ENCODE data around the gene ARHGAP10. TPM values are rescaled to one million over a fixed set of nuclear protein-coding genes. Genes with fewer than 3 reads are reported as not detected.

The ARHGAP10 gene
- total RNA-seq, 4 donors from 2014 or later: 131 to 217 (median 206) TPM

DNA sequence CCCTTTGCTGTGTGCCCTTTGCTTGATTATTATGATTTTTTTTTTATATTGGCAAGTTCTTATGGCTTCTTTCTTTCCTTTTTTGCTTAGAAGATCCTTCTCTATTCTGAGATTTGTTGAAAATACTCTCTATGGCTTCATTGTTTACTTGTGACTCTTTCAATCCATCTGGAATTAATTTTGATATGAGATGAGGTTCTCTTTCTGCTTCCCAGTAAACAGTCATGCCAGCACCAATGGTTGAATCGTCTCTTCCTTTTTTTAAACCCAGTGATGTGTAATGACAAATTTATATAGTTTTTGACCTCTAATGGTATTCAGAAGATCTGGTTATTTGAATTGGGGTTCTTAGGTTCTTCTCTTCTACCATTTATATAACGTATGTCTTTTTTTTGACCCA, 121.8 kb downstream of the ARHGAP10 start:
- 34 to 40% methylated on average over 2 of the region's 2 CpGs for WGBS, 2 donors
- H3K9me3 ChIP-seq: peaks cover 0 to 3% (median 0%) of the 10 kb centered on the region in 4 donors
- peaks cover 0 to 9% (median 0%) of the 10 kb centered on the region in 3 donors for H3K36me3 ChIP-seq
- peak overlapping the region; percentile 61 to 90 (median 80) for H3K27ac ChIP-seq
- peaks cover 5 to 87% (median 26%) of the 10 kb centered on the region in 4 donors for H3K4me1 ChIP-seq
- no peak overlapping the region for H3K4me3 ChIP-seq
- TF ChIP-seq POLR2A (IDR thresholded peaks at IDR 0.05): no peak
- peak in 1 of 2 donors; percentile 16 for TF ChIP-seq EP300 (IDR thresholded peaks at IDR 0.05)
- no peak for DNase-seq (ENCODE audit: low spot score in 2 of 2)
- no peaks in the 10 kb centered on the region for H3K27me3 ChIP-seq

GRCh38 chr4:147854154-147854553, 122.3 kb downstream of the ARHGAP10 start:
- peaks cover 5 to 87% (median 24%) of the 10 kb centered on the region in 4 donors for H3K4me1 ChIP-seq
- H3K27ac ChIP-seq: peak overlapping the region; percentile 61 to 90 (median 80)
- 42 to 48% methylated on average over 3 of the region's 3 CpGs for WGBS, 2 donors

DNA sequence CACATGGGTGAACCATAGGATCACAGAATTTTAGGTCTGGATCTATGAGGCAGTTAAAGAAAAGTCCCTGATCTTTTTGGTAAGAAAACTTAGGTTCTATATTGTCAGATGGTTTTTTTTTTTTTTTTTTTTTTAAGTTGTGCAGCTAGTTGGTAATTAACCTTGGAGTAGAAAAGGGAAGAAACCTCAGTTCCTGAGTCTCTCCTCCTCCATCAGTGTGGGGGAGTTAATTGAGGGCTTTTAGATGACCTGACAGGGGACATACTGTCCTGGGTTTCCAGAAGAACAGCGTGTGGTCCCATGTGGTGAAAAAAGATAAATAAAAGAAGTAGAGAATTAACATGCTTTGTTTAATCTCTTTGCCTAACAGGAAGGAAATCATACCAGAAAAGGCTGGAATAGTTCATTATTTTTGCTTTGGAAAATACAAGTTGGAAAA, 123.7 kb downstream of the ARHGAP10 start:
- peak overlapping the region; percentile 61 to 90 (median 80) for H3K27ac ChIP-seq
- no peaks in the 10 kb centered on the region for H3K9me3 ChIP-seq
- H3K27me3 ChIP-seq: no peaks in the 10 kb centered on the region
- WGBS, 2 donors: 25 to 39% methylated on average over 1 of the region's 1 CpG
- DNase-seq (ENCODE audit: low spot score in 2 of 2): peak in 1 of 2 donors; percentile 59
- TF ChIP-seq CTCF (IDR thresholded peaks at IDR 0.05) (no peak), POLR2A (IDR thresholded peaks at IDR 0.05) (no peak), EP300 (IDR thresholded peaks at IDR 0.05) (peak; percentile 84 to 90)
- peaks cover 5 to 90% (median 24%) of the 10 kb centered on the region in 4 donors for H3K4me1 ChIP-seq
- H3K4me3 ChIP-seq: no peak overlapping the region
- H3K36me3 ChIP-seq: peaks cover 0 to 7% (median 0%) of the 10 kb centered on the region in 3 donors

More at GRCh38 chr4:147854154-147854553, 122.3 kb downstream of the ARHGAP10 start:
- peaks cover 0 to 3% (median 0%) of the 10 kb centered on the region in 4 donors for H3K9me3 ChIP-seq
- no peak overlapping the region for H3K4me3 ChIP-seq
- no peak for DNase-seq (ENCODE audit: low spot score in 2 of 2)
- H3K36me3 ChIP-seq: peaks cover 0 to 9% (median 0%) of the 10 kb centered on the region in 3 donors
- H3K27me3 ChIP-seq: no peaks in the 10 kb centered on the region
- TF ChIP-seq CTCF (IDR thresholded peaks at IDR 0.05) (no peak), EP300 (IDR thresholded peaks at IDR 0.05) (no peak), POLR2A (IDR thresholded peaks at IDR 0.05) (no peak)

- WGBS, 2 donors: 68 to 79% methylated on average over 15 of the region's 15 CpGs
- peaks cover 9 to 93% (median 37%) of the 10 kb centered on the region in 4 donors for H3K4me1 ChIP-seq
- H3K27ac ChIP-seq: peak overlapping the region in 3 of 4 donors; percentile 31 to 90 (median 76)
Observed at GRCh38 chr4:147860960-147861359, 129.1 kb downstream of the ARHGAP10 start.

GRCh38 chr4:147862043-147862692, 130.3 kb downstream of the ARHGAP10 start:
- H3K27ac ChIP-seq: peak overlapping the region; percentile 10 to 90 (median 72)
- H3K4me3 ChIP-seq: no peak overlapping the region
- no peak for DNase-seq (ENCODE audit: low spot score in 2 of 2)
- no peaks in the 10 kb centered on the region for H3K27me3 ChIP-seq
- TF ChIP-seq EP300 (IDR thresholded peaks at IDR 0.05) (peak in 1 of 2 donors; percentile 18), POLR2A (IDR thresholded peaks at IDR 0.05) (no peak)
- peaks cover 0 to 24% (median 0%) of the 10 kb centered on the region in 3 donors for H3K36me3 ChIP-seq
- H3K9me3 ChIP-seq: no peaks in the 10 kb centered on the region
- WGBS, 2 donors: 81 to 86% methylated on average over 10 to 11 of the region's 15 CpGs
- H3K4me1 ChIP-seq: peaks cover 4 to 93% (median 39%) of the 10 kb centered on the region in 4 donors

More at GRCh38 chr4:147860960-147861359, 129.1 kb downstream of the ARHGAP10 start:
- Histone ChIP-seq H3K9me3 (no peaks in the 10 kb centered on the region), H3K36me3 (peaks cover 0 to 22% (median 0%) of the 10 kb centered on the region in 3 donors), H3K27me3 (no peaks in the 10 kb centered on the region), H3K4me3 (no peak overlapping the region)
- DNase-seq (ENCODE audit: low spot score in 2 of 2): no peak
- peak in 1 of 2 donors; percentile 25 for TF ChIP-seq EP300 (IDR thresholded peaks at IDR 0.05)
- TF ChIP-seq POLR2A (IDR thresholded peaks at IDR 0.05): no peak

DNA sequence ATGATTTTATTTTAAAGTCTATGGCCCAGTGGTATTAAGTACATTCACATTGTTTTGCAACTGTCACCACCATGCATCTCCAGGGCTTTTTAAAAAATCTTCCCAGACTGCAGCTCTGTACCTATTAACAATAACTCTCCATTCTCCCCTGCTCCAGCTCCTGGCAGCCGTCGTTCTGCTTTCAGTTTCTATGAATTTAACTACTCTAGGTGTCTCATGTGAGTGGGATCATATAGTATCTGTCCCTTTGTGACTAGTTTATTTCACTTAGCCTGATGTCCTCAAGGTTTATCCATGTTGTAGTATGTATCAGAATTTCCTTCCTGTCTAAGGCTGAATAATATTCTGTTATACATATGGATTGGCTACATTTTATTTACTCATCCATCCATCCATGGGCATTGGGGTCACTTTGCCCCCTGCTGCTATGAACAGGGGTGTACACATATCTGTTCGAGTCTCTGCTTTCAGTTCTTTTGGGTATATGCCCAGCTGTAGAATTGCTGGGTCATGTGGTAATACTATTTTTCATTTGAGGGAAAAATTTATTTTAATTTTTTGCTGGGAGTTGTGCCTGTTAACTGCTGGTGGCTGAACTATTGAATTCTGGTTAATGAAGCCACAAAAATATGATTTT, 131.3 kb downstream of the ARHGAP10 start:
- TF ChIP-seq EP300 (IDR thresholded peaks at IDR 0.05) (no peak), CTCF (IDR thresholded peaks at IDR 0.05) (no peak), POLR2A (IDR thresholded peaks at IDR 0.05) (no peak)
- Histone ChIP-seq H3K4me1 (peaks cover 4 to 86% (median 35%) of the 10 kb centered on the region in 4 donors), H3K4me3 (no peak overlapping the region), H3K9me3 (no peaks in the 10 kb centered on the region), H3K27ac (peak overlapping the region; percentile 15 to 90 (median 68)), H3K36me3 (peaks cover 0 to 32% (median 0%) of the 10 kb centered on the region in 3 donors), H3K27me3 (no peaks in the 10 kb centered on the region)
- no peak for DNase-seq (ENCODE audit: low spot score in 2 of 2)
- WGBS, 2 donors: 15 to 27% methylated on average over 3 of the region's 3 CpGs
